ENCODE measurements around the gene ZP4. TPM values are rescaled to one million over a fixed set of nuclear protein-coding genes. Genes with fewer than 3 reads are reported as not detected.

ZP4 gene
- total RNA-seq, 3 donors from 2014 or later (not counting 1 experiment from before 2014, with no cell fraction given): not detected

- TF ChIP-seq CTCF (IDR thresholded peaks at IDR 0.05): no peak
- Histone ChIP-seq H3K4me1 (ENCODE audit: control insufficient read depth, insufficient read depth, low read length) (no peaks in the 10 kb centered on the region), H3K27me3 (ENCODE audit: control insufficient read depth, insufficient read depth, low read length) (no peaks in the 10 kb centered on the region), H3K9me3 (ENCODE audit: control insufficient read depth, insufficient read depth, low read length) (no peaks in the 10 kb centered on the region), H3K4me3 (ENCODE audit: low read length) (no peak overlapping the region), H3K36me3 (ENCODE audit: control insufficient read depth, insufficient read depth, low read length) (no peaks in the 10 kb centered on the region), H3K27ac (ENCODE audit: low read length) (no peak overlapping the region)
- Mint-ChIP-seq H3K27ac (no peak overlapping the region), H3K4me1 (no peaks in the 10 kb centered on the region), H3K36me3 (no peaks in the 10 kb centered on the region), H3K27me3 (ENCODE audit: low read depth in 2 of 2) (peaks cover 3 to 6% of the 10 kb centered on the region in 2 donors), H3K9me3 (peaks cover 0 to 6% of the 10 kb centered on the region in 2 donors), H3K4me3 (no peak overlapping the region)
- DNase-seq (no peak), ATAC-seq (no peak)
- intact Hi-C loops (cut with micrococcal nuclease): no loop called here
- WGBS (ENCODE audit: insufficient coverage): 87% methylated on average over 5 of the region's 8 CpGs
Measured at GRCh38 chr1:237875291-237875690, 15.4 kb downstream of the ZP4 start.

DNA sequence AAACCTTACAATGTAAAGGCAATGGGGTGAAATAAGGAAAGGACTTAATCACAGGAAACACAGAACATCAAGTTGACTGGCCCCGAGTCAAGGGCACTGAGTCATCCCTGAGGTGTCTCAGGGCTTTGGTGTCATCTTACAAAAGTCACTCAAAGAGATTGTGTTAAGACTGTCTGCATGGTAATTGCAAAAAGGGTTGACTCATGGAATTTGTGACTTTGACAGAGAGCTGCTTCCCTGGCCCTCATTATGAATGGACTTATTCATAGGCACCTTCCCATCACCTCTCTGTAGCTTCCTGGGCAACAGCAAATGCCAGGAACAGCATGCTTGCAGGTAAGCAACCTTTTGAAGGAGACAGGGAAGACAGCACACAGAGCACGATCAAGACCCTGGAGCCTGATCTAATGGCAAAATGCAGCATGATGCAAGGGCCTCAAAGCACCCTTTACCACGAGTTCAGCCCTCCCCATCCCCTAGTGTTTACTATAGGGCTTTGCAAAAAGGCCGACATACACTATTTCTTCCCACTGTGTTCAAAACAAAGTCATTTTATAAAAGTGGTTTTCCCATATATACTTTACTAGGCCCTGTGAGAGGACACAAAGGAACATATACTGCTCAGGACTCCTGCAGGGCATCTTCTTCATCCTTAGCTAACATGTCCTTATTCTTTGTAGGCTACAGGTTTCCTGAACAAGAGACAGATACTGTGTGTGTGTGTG is 17.1 kb downstream of the ZP4 start:
- 73% methylated on average over 4 of the region's 4 CpGs for WGBS (ENCODE audit: insufficient coverage)

DNA sequence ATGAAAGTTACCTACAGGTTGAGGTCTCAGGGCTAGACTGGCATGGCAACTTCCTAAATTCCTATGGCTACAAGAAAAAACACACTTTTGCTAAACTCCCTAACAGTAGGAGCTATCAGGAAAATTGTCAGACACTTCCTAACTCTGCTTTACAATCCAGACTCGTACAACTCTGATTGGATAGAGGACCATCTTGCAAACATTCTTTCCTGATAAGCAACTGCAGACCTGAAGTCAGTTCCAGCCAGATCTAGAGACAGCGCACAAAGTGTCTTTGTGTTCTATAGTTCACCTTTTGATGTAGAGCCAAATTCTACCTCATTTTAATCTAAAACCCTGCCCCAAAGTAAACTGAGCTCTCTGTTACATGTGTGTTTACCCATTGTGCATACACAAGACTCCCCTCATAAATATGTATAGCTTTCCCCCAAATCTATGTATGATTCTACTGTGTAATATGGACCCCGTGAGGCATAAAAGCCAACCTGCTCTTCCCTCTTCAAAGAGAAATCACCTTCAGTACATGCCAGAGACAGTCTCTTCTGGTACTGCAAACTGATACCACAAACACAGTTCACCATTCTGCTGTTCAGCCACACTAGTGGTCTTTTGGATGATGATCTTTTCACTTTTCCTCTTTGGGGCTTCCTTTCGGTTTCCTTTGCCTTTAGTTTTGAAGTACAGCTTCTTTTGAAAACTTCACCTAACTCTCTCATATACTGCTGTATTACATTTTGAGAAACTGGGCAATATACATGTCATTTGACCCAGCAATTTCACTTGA is 21.7 kb downstream of the ZP4 start:
- no peaks in the 10 kb centered on the region for H3K36me3 ChIP-seq (ENCODE audit: control insufficient read depth, insufficient read depth, low read length)
- peaks cover 3 to 6% of the 10 kb centered on the region in 2 donors for H3K27me3 Mint-ChIP-seq (ENCODE audit: low read depth in 2 of 2)
- no peak overlapping the region for H3K27ac Mint-ChIP-seq
- H3K4me1 ChIP-seq (ENCODE audit: control insufficient read depth, insufficient read depth, low read length): no peaks in the 10 kb centered on the region
- intact Hi-C loops (cut with micrococcal nuclease): no loop called here
- DNase-seq: no peak
- no peaks in the 10 kb centered on the region for H3K36me3 Mint-ChIP-seq
- H3K27ac ChIP-seq (ENCODE audit: low read length): no peak overlapping the region
- TF ChIP-seq CTCF (IDR thresholded peaks at IDR 0.05): no peak
- no peak for ATAC-seq
- H3K9me3 Mint-ChIP-seq: peaks cover 0 to 6% of the 10 kb centered on the region in 2 donors
- no peak overlapping the region for H3K4me3 ChIP-seq (ENCODE audit: low read length)
- no peaks in the 10 kb centered on the region for H3K27me3 ChIP-seq (ENCODE audit: control insufficient read depth, insufficient read depth, low read length)
- H3K9me3 ChIP-seq (ENCODE audit: control insufficient read depth, insufficient read depth, low read length): no peaks in the 10 kb centered on the region
- peaks cover 0 to 5% of the 10 kb centered on the region in 2 donors for H3K4me1 Mint-ChIP-seq
- WGBS (ENCODE audit: insufficient coverage): 87% methylated on average over 4 of the region's 4 CpGs
- no peak overlapping the region for H3K4me3 Mint-ChIP-seq

More for the DNA sequence above, 17.1 kb downstream of the ZP4 start:
- Histone ChIP-seq H3K4me1 (ENCODE audit: control insufficient read depth, insufficient read depth, low read length) (no peaks in the 10 kb centered on the region), H3K9me3 (ENCODE audit: control insufficient read depth, insufficient read depth, low read length) (no peaks in the 10 kb centered on the region), H3K27me3 (ENCODE audit: control insufficient read depth, insufficient read depth, low read length) (no peaks in the 10 kb centered on the region), H3K27ac (ENCODE audit: low read length) (no peak overlapping the region), H3K4me3 (ENCODE audit: low read length) (no peak overlapping the region), H3K36me3 (ENCODE audit: control insufficient read depth, insufficient read depth, low read length) (no peaks in the 10 kb centered on the region)
- peaks cover 3 to 6% of the 10 kb centered on the region in 2 donors for H3K27me3 Mint-ChIP-seq (ENCODE audit: low read depth in 2 of 2)
- peaks cover 0 to 6% of the 10 kb centered on the region in 2 donors for H3K9me3 Mint-ChIP-seq
- TF ChIP-seq CTCF (IDR thresholded peaks at IDR 0.05): no peak
- DNase-seq: no peak
- no peak overlapping the region for H3K27ac Mint-ChIP-seq
- no peaks in the 10 kb centered on the region for H3K4me1 Mint-ChIP-seq
- no peak overlapping the region for H3K4me3 Mint-ChIP-seq
- intact Hi-C loops (cut with micrococcal nuclease): no loop called here
- H3K36me3 Mint-ChIP-seq: no peaks in the 10 kb centered on the region
- ATAC-seq: no peak

Data from natural killer cell (primary cell).